ENCODE measurements around the gene GAL3ST1. TPM values are rescaled to one million over a fixed set of nuclear protein-coding genes. Genes with fewer than 3 reads are reported as not detected.

GAL3ST1 gene
- polyA plus RNA-seq, 3 donors, result not detected

GRCh38 chr22:30513462-30513861, 61.0 kb downstream of the GAL3ST1 start:
- Mint-ChIP-seq H3K9me3 (peaks cover 0 to 12% (median 6%) of the 10 kb centered on the region in 7 donors), H3K36me3 (no peaks in the 10 kb centered on the region), H3K4me3 (no peak overlapping the region), H3K27ac (no peak overlapping the region), H3K27me3 (ENCODE audit: low read depth in 3 of 3) (peaks cover 5 to 12% (median 10%) of the 10 kb centered on the region in 3 donors), H3K4me1 (no peaks in the 10 kb centered on the region)
- no peaks in the 10 kb centered on the region for H3K36me3 ChIP-seq (replicated peaks in 1 of 2; ENCODE audit: control insufficient read depth in 1 of 2, insufficient read depth in 2 of 2, low read length in 2 of 2)
- intact Hi-C loops (cut with micrococcal nuclease), result no loop called here
- H3K27ac ChIP-seq (ENCODE audit: low read depth in 1 of 2, low read length in 2 of 2), result no peak overlapping the region
- no peak for TF ChIP-seq CTCF (IDR thresholded peaks at IDR 0.05)
- H3K9ac ChIP-seq (ENCODE audit: insufficient read depth, low read length, poor library complexity, severe bottlenecking), result no peak overlapping the region
- no peak overlapping the region for H2AFZ ChIP-seq (ENCODE audit: insufficient read depth, low read depth, low read length, poor library complexity, severe bottlenecking)
- no peak overlapping the region for H3K4me3 ChIP-seq (replicated peaks in 1 of 3; ENCODE audit: low read depth in 2 of 3, low read length in 3 of 3)
- no peak overlapping the region for H3K4me2 ChIP-seq (replicated peaks; ENCODE audit: extremely low read depth, low read length, poor library complexity, severe bottlenecking)
- H3K27me3 ChIP-seq (ENCODE audit: control insufficient read depth in 2 of 2, insufficient read depth in 2 of 2, low read length in 2 of 2), result no peaks in the 10 kb centered on the region
- WGBS (ENCODE audit: insufficient coverage), result 100% methylated on average over 4 of the region's 6 CpGs
- DNase-seq, result no peak
- H3K4me1 ChIP-seq (ENCODE audit: control insufficient read depth in 1 of 2, insufficient read depth in 2 of 2, low read length in 2 of 2), result no peaks in the 10 kb centered on the region
- H3K9me3 ChIP-seq (replicated peaks in 1 of 2; ENCODE audit: control insufficient read depth in 1 of 2, insufficient read depth in 1 of 2, low read length in 2 of 2), result peaks cover 0 to 3% of the 10 kb centered on the region in 2 donors
- H3K79me2 ChIP-seq (ENCODE audit: insufficient read depth, low read length), result no peaks in the 10 kb centered on the region
- no peaks in the 10 kb centered on the region for H4K20me1 ChIP-seq (ENCODE audit: insufficient read depth, low read length)

- Mint-ChIP-seq H3K4me3 (no peak overlapping the region), H3K36me3 (no peaks in the 10 kb centered on the region), H3K27ac (no peak overlapping the region), H3K9me3 (peaks cover 0 to 12% (median 6%) of the 10 kb centered on the region in 7 donors), H3K27me3 (ENCODE audit: low read depth in 3 of 3) (peaks cover 8 to 18% (median 10%) of the 10 kb centered on the region in 3 donors), H3K4me1 (no peaks in the 10 kb centered on the region)
- no peak overlapping the region for H3K4me2 ChIP-seq (replicated peaks; ENCODE audit: extremely low read depth, low read length, poor library complexity, severe bottlenecking)
- peaks cover 0 to 3% of the 10 kb centered on the region in 2 donors for H3K27me3 ChIP-seq (ENCODE audit: control insufficient read depth in 2 of 2, insufficient read depth in 2 of 2, low read length in 2 of 2)
- no peaks in the 10 kb centered on the region for H4K20me1 ChIP-seq (ENCODE audit: insufficient read depth, low read length)
- H3K79me2 ChIP-seq (ENCODE audit: insufficient read depth, low read length), result no peaks in the 10 kb centered on the region
- TF ChIP-seq CTCF (IDR thresholded peaks at IDR 0.05), result no peak
- H3K27ac ChIP-seq (ENCODE audit: low read depth in 1 of 2, low read length in 2 of 2), result no peak overlapping the region
- intact Hi-C loops (cut with micrococcal nuclease), result no loop called here
- H3K36me3 ChIP-seq (replicated peaks in 1 of 2; ENCODE audit: control insufficient read depth in 1 of 2, insufficient read depth in 2 of 2, low read length in 2 of 2), result no peaks in the 10 kb centered on the region
- no peaks in the 10 kb centered on the region for H3K4me1 ChIP-seq (ENCODE audit: control insufficient read depth in 1 of 2, insufficient read depth in 2 of 2, low read length in 2 of 2)
- H2AFZ ChIP-seq (ENCODE audit: insufficient read depth, low read depth, low read length, poor library complexity, severe bottlenecking), result no peak overlapping the region
- no peak for DNase-seq
- no peak overlapping the region for H3K4me3 ChIP-seq (replicated peaks in 1 of 3; ENCODE audit: low read depth in 2 of 3, low read length in 3 of 3)
- no peak overlapping the region for H3K9ac ChIP-seq (ENCODE audit: insufficient read depth, low read length, poor library complexity, severe bottlenecking)
- H3K9me3 ChIP-seq (replicated peaks in 1 of 2; ENCODE audit: control insufficient read depth in 1 of 2, insufficient read depth in 1 of 2, low read length in 2 of 2), result peaks cover 0 to 3% of the 10 kb centered on the region in 2 donors
- 100% methylated on average over 4 of the region's 7 CpGs for WGBS (ENCODE audit: insufficient coverage)
These were observed 62.6 kb downstream of the GAL3ST1 start for GRCh38 chr22:30511911-30512310.

Data from CD14-positive monocyte (primary cell).